Suprapubic skin (tissue), 4 donors: ENCODE measurements around the gene NUDT3.

Experiments used
- POLR2A ChIP-seq, 2 donors: fragments of 450-650 bp; IDR thresholded peaks; one replicate each; pipeline ENCODE4 v1.6.1; 2017; ENCODE audit warnings: antibody characterized with exemption in 2 of 2, mild to moderate bottlenecking in 2 of 2, moderate library complexity in 2 of 2
- POLR2AphosphoS5 ChIP-seq, 3 donors: sonication (generic); formaldehyde crosslinking; IDR thresholded peaks; one replicate each; pipeline ENCODE4 v1.6.1; 2017; ENCODE audit warnings: antibody characterized with exemption in 3 of 3
- TF ChIP-seq, protein P1 (sequence below), 2 donors: fragments of 200-600 bp in 1 of 2; fragments of 450-650 bp in 1 of 2; sonication (generic) in 1 of 2; IDR thresholded peaks; one replicate each; pipeline ENCODE4 v1.5.1; 2016 to 2019; ENCODE audit warnings: antibody characterized with exemption in 2 of 2, mild to moderate bottlenecking in 1 of 2, moderate library complexity in 1 of 2

DNA sequence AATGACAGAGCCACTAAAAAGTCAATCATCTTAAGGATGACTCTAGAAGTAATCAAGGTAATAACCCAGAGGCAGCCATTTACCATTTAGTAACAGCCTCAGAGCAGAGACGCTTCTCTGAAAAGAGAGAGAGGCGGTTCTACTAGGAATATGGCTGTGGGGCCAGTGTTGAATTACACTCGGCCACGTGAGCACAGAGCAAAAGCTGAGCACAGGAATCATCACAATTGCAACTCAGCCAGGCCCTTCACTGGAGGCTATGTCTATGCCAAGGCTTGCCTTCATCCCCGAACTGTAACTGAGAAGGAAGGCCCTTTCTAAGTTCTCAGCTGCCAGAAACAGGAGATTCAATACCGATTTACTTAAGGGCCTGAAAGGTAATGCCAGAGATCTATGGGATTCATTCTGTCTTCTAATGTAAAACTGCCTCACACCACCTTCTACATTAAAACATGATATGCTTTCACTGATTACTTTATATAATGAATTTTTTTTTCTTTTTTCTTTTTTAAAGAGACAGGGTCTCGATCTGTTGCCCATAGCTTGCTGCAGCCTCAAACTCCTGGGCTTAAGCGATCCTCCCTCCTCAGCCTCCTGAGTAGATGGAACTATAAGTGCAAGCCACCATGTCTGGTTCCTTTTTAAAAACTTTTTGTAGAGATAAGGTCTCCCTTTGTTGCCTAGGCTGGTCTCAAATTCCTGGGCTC is 67.6 kb downstream of the NUDT3 start:
- TF ChIP-seq, protein P1, sequence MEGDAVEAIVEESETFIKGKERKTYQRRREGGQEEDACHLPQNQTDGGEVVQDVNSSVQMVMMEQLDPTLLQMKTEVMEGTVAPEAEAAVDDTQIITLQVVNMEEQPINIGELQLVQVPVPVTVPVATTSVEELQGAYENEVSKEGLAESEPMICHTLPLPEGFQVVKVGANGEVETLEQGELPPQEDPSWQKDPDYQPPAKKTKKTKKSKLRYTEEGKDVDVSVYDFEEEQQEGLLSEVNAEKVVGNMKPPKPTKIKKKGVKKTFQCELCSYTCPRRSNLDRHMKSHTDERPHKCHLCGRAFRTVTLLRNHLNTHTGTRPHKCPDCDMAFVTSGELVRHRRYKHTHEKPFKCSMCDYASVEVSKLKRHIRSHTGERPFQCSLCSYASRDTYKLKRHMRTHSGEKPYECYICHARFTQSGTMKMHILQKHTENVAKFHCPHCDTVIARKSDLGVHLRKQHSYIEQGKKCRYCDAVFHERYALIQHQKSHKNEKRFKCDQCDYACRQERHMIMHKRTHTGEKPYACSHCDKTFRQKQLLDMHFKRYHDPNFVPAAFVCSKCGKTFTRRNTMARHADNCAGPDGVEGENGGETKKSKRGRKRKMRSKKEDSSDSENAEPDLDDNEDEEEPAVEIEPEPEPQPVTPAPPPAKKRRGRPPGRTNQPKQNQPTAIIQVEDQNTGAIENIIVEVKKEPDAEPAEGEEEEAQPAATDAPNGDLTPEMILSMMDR (IDR thresholded peaks at IDR 0.05), result no peak
- no peak for TF ChIP-seq POLR2AphosphoS5 (IDR thresholded peaks at IDR 0.05)
- no peak for TF ChIP-seq POLR2A (IDR thresholded peaks at IDR 0.05)
